Stimulated activated naive CD8-positive, alpha-beta T cell treated with anti-CD3 and anti-CD28 coated beads, Interleukin-15, Interleukin-2, amounts not matched to agents 100 ng/mL and 50 ng/mL, for 24 hours (primary cell): Measurements from ENCODE around the gene SH2D1A.
"Not testable (repeated sequence)": the region's sequence is repeated elsewhere in the genome, so short reads cannot be mapped to it uniquely, and the experiment has no call there.

Experiments used
- H3K27ac Mint-ChIP-seq: one replicate; pipeline ENCODE4 v1.8.0; 2021; ENCODE audit warnings: mild to moderate bottlenecking, mixed read lengths
- H3K27me3 Mint-ChIP-seq: one replicate; pipeline ENCODE4 v1.8.0; 2021; ENCODE audit warnings: mixed read lengths
- H3K36me3 Mint-ChIP-seq: one replicate; pipeline ENCODE4 v1.8.0; 2021; ENCODE audit warnings: low read depth, mixed read lengths
- H3K4me1 Mint-ChIP-seq: one replicate; pipeline ENCODE4 v1.8.0; 2021; ENCODE audit warnings: low read depth, mixed read lengths
- H3K4me3 Mint-ChIP-seq: one replicate; pipeline ENCODE4 v1.8.0; 2021; ENCODE audit warnings: mild to moderate bottlenecking, mixed read lengths
- H3K9me3 Mint-ChIP-seq: one replicate; pipeline ENCODE4 v1.8.0; 2021; ENCODE audit warnings: mixed read lengths

Gene SH2D1A

DNA sequence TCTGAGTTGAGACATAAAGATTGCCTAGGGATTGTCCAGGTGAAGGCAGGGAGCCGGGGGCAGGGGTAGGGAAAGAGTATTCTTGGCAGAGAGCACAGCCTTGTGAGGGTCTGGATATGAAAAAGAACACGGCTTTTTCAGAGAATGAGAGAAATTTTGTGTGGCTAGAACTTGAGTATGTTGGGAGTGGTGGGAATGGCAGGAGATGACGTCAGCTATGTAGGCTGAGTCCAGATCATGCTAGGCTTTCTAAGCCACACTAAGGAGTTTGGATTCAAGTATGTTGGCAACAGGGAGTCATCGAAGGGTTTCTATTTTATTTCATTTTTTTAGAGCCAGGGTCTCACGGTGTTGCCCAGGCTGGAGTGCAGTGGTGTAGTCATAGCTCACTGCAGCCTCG, 40.0 kb downstream of the SH2D1A start:
- Mint-ChIP-seq H3K36me3 (peaks cover 14% of the 10 kb centered on the region), H3K4me3 (no peak overlapping the region), H3K27ac (no peak overlapping the region), H3K27me3 (no peaks in the 10 kb centered on the region), H3K4me1 (peaks cover 12% of the 10 kb centered on the region), H3K9me3 (no peaks in the 10 kb centered on the region)

DNA sequence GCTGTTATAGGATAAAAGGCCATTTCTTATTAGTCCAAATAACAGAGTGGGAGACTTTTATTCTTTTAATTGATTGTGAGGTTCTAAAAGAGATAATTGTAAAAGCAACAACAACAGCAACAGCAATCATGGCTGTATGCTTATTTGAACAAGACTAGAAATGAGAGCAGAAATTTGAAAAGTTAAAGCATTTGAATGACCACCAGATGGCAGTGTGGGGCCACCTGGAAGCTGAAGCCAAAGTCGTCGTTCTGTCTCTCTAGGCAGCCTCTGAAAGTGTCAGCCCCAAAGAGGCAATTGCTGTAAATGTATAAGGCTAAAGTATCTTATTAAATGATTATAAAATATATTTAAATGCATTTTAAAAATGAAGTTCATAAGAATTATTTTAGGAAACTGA, 42.2 kb downstream of the SH2D1A start:
- H3K4me1 Mint-ChIP-seq = peaks cover 13% of the 10 kb centered on the region
- no peaks in the 10 kb centered on the region for H3K27me3 Mint-ChIP-seq
- H3K36me3 Mint-ChIP-seq = peaks cover 10% of the 10 kb centered on the region
- no peak overlapping the region for H3K4me3 Mint-ChIP-seq
- no peaks in the 10 kb centered on the region for H3K9me3 Mint-ChIP-seq
- H3K27ac Mint-ChIP-seq = no peak overlapping the region

DNA sequence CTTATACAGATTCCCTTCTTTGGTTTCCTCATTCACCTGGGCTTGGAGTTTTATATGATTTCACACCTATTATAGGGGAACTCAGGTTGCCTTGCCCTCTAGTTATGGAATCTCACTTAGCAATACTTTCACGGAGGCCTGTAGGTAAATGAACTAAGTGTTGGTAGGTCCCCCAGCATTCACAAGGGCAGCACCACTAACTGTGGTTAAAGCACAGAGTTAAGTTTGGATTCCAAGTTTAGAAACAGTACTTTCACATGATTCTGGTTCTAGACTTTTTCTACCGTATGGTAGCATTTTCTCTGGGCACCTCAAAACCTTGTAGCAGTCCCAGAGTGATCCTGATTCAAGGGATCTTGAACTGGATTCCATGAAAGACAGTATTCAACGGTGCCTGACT, 46.4 kb downstream of the SH2D1A start:
- no peak overlapping the region for H3K27ac Mint-ChIP-seq
- H3K9me3 Mint-ChIP-seq = no peaks in the 10 kb centered on the region
- H3K4me1 Mint-ChIP-seq = peaks cover 40% of the 10 kb centered on the region
- H3K27me3 Mint-ChIP-seq = no peaks in the 10 kb centered on the region
- H3K36me3 Mint-ChIP-seq = no peaks in the 10 kb centered on the region
- no peak overlapping the region for H3K4me3 Mint-ChIP-seq

DNA sequence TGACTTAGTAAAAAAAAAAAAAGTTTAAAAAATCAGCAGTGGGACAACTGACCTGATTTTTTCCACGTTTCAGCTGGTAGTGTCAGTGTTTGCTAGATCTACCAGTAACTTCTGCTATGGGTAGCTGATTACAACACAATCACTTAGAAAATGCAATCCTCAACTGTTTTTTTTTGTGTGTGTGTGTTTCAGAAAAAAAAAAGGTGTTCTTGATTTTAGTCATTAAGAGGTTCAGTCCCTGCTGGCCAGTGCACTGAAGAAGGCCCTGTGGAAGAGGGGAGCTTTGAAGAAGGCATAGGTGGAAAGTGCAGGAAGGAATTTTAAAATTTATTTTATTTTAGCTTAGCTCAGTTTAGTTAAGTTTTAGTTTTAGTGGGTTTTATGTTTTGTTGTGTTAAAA, 46.9 kb downstream of the SH2D1A start:
- Mint-ChIP-seq H3K36me3 (no peaks in the 10 kb centered on the region), H3K27ac (peak overlapping the region; percentile 58), H3K27me3 (no peaks in the 10 kb centered on the region), H3K4me3 (no peak overlapping the region), H3K4me1 (peaks cover 37% of the 10 kb centered on the region), H3K9me3 (no peaks in the 10 kb centered on the region)

DNA sequence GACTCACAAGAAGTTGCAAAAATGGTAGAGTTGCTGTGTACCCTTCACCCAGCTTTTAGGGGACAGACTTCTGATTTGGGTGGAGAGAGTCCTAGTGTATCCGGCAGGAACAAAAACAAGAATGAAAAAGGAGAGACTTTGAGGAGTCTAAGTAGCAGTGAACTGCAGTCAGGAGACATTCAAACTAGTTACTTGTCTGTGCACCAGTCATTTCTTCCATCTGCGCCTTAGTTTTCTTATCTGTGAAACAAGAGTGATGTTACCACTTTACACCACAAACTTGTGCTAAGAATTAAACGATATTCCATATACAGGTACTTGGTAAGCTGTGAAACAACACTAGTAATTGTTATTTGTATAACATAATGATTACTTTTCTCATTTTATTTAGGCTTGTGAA, 47.3 kb downstream of the SH2D1A start:
- Mint-ChIP-seq H3K9me3 (no peaks in the 10 kb centered on the region), H3K4me1 (peaks cover 36% of the 10 kb centered on the region), H3K27ac (peak overlapping the region; percentile 58), H3K36me3 (no peaks in the 10 kb centered on the region), H3K4me3 (no peak overlapping the region), H3K27me3 (no peaks in the 10 kb centered on the region)

DNA sequence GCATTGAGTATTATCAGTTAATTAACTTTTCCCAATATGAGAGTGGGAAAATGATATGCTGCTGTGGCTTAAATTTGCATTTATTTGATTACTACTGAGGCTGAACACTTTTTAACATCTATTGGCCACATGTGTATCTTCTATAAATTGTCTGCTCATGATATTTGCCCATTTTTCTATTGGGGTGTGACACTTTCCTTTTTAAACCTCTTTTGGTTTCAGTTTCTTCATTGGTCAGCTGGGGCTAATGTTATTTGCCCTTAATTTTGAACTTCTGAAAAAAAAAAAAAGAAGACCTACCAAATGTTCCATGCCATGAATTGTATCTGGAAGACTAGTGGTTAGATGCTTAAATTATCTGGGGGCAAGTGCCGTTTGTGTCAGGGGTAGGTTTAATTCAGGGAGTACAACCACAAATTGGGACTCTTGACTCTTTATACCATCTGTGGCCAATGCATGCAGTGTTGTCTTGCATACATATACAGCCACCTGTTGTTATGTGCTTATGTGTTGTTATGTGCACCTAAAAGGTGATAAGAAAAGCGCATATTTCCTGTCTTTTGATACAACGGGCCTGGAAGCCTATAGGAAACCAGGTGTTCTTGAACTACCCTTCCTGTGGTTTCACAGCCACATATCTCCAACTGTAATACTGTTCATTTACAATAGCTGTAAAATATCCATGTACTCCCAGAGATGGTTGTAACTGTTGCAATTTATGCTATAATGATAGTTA, 49.0 kb downstream of the SH2D1A start:
- Mint-ChIP-seq H3K27ac (no peak overlapping the region), H3K4me1 (peaks cover 36% of the 10 kb centered on the region), H3K36me3 (no peaks in the 10 kb centered on the region), H3K27me3 (no peaks in the 10 kb centered on the region), H3K9me3 (no peaks in the 10 kb centered on the region), H3K4me3 (peak overlapping the region; percentile 2)

DNA sequence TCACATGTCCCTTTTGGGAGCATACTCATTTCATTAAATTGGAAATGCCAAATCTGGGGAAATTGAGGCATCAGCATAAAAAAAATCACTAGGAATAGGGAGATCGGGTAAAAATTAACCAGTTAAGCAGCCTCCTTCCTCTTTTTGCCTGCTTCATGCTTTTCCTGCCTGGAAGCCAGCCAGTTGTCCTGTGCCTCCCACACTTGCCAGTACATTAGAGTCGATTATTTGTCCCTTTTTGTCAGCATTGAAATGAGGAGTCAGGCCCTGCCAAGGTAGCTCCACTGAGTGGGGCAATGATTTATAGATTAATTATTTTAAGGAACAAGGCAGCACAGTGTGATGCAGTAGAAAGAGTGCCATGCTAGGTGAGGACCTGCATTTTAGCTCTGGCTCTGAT, 55.3 kb downstream of the SH2D1A start:
- Mint-ChIP-seq H3K27me3 (no peaks in the 10 kb centered on the region), H3K27ac (no peak overlapping the region), H3K4me3 (no peak overlapping the region), H3K9me3 (no peaks in the 10 kb centered on the region), H3K36me3 (no peaks in the 10 kb centered on the region), H3K4me1 (peaks cover 25% of the 10 kb centered on the region)

DNA sequence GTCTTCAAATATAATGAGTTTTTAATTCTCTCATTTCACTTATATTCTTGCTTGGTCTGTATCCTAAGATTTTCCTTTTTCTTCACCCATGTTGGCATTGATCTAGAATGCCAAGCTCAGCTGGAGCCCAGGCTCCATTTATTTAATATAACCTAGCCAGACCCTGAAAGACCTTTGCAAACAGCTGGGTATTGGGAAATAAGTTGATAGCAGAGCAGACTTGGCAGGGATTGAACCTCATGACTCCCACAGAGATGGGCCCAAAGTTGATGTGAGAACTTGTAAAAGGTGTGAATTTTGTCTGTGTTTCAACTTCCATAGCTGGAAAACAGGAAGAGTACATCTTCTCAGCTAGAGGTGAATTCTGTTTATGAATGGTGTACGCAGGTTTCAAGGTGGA, 59.5 kb downstream of the SH2D1A start:
- Mint-ChIP-seq H3K4me3 (no peak overlapping the region), H3K4me1 (peaks cover 19% of the 10 kb centered on the region), H3K27me3 (no peaks in the 10 kb centered on the region), H3K9me3 (no peaks in the 10 kb centered on the region), H3K27ac (no peak overlapping the region), H3K36me3 (no peaks in the 10 kb centered on the region)

DNA sequence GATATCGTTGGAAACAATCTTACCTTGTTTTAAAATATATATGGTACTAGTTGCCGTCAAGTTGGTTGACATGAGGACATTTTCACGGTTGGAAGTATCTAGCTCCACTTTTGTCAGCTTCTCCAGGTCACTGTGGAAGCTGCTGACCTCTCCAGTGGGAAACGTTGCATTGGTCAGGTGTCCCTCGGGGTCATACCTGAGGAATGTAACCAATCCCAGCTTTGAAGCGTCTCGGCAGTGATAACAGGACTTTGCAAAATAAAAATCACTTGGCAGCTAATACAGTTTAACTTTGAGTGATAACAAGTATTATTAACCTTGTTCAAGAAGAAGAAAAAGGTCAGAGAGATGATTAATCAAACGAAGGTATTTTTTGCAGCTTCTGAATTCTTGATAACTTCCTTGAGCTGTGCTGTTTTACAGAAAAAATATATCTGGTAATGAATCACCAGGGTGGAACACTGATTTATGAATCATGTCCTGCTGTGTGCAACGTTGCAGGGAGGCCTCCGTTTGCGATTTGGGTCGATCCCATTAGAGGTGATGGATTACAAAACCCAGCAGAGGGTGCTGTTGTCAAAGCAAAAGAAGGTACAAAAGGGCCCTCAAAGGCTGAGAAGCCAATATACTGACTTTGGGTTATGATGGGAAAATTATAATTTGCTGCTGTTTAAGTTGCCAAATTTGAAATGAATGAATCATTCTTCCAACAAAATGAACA, 60.1 kb downstream of the SH2D1A start:
- no peak overlapping the region for H3K27ac Mint-ChIP-seq
- H3K36me3 Mint-ChIP-seq = no peaks in the 10 kb centered on the region
- H3K9me3 Mint-ChIP-seq = no peaks in the 10 kb centered on the region
- no peaks in the 10 kb centered on the region for H3K27me3 Mint-ChIP-seq
- no peak overlapping the region for H3K4me3 Mint-ChIP-seq
- H3K4me1 Mint-ChIP-seq = peaks cover 16% of the 10 kb centered on the region

DNA sequence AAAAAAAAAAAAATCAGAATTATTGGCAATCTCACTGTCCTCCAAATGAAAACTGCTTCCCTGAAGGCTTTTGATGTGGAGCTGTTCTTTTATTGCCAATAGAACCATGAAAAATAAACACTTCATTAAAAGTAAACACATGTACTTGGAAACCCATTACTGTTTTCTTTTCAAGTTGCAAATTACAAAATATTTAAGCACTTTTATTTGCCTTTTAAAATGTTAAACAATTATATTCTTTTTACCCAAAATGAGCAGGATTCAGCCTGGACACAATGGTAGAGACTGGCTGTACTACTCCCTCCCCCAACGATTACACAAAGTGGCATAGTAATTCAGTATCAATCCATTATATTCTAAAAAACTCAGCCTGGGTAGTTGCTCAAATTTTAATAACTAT, 60.9 kb downstream of the SH2D1A start:
- Mint-ChIP-seq H3K4me1 (peaks cover 15% of the 10 kb centered on the region), H3K9me3 (no peaks in the 10 kb centered on the region), H3K27ac (no peak overlapping the region), H3K36me3 (no peaks in the 10 kb centered on the region), H3K27me3 (no peaks in the 10 kb centered on the region), H3K4me3 (no peak overlapping the region)

DNA sequence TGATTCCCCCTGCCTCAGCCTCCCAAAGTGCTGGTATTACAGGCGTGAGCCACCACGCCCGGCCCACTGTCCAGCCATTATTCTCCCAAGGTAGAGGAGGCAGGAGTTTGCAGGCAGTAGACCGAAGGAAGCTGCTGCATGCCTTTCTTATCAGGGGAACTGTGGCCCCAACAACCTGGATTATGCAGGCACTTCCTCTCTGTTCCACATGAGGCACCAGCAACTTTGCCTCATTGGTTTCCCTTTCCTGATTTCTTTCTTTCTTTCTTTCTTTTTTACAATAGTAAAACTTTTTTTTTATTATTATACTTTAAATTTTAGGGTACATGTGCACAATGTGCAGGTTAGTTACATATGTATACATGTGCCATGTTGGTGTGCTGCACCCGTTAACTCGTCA, 62.0 kb downstream of the SH2D1A start:
- H3K4me1 Mint-ChIP-seq = peaks cover 15% of the 10 kb centered on the region
- H3K27ac Mint-ChIP-seq, H3K27me3 Mint-ChIP-seq, H3K4me3 Mint-ChIP-seq, H3K36me3 Mint-ChIP-seq, H3K9me3 Mint-ChIP-seq: not testable (repeated sequence)

DNA sequence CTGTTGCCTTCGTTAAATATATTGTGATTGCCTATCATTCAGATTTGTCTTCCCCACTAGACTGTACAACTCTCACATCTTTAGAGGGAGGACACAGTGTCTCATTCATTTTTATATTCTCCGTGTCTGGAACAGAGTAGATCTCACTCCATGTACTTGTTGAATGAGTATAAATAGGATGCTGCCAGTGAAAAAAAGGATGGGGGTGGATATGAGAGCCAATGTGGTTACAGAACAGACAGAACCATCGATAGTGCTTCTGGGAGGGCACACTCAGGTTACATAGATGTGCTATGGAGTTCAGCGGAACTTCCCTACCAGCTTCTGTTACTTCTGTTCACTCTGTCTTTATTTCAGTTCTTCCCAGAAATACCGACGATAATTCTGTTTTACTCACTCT, 66.9 kb downstream of the SH2D1A start:
- Mint-ChIP-seq H3K4me3 (no peak overlapping the region), H3K4me1 (no peaks in the 10 kb centered on the region), H3K27ac (no peak overlapping the region), H3K9me3 (no peaks in the 10 kb centered on the region), H3K36me3 (peaks cover 3% of the 10 kb centered on the region), H3K27me3 (no peaks in the 10 kb centered on the region)

DNA sequence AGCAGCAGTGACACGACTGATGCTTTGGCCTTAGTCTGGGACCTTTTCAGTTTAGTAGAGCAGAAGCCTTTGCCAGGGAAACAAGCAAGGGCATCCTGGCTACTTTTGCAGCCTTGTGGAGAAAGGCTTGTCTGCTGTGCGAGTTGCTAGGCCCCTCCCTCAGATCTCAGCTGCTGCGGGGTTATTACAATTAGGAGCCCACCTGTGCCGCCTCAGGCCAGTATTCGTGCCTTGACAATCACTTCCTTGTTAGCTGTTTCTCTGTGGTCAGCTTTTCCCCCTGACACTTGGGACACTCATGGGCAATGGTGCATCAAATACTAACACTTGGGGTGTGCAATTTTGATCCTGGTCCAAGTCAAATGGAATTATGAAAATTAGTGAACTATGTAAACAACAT, 67.9 kb downstream of the SH2D1A start:
- Mint-ChIP-seq H3K27me3 (no peaks in the 10 kb centered on the region), H3K27ac (no peak overlapping the region), H3K4me1 (no peaks in the 10 kb centered on the region), H3K4me3 (no peak overlapping the region), H3K36me3 (peaks cover 3% of the 10 kb centered on the region), H3K9me3 (no peaks in the 10 kb centered on the region)

DNA sequence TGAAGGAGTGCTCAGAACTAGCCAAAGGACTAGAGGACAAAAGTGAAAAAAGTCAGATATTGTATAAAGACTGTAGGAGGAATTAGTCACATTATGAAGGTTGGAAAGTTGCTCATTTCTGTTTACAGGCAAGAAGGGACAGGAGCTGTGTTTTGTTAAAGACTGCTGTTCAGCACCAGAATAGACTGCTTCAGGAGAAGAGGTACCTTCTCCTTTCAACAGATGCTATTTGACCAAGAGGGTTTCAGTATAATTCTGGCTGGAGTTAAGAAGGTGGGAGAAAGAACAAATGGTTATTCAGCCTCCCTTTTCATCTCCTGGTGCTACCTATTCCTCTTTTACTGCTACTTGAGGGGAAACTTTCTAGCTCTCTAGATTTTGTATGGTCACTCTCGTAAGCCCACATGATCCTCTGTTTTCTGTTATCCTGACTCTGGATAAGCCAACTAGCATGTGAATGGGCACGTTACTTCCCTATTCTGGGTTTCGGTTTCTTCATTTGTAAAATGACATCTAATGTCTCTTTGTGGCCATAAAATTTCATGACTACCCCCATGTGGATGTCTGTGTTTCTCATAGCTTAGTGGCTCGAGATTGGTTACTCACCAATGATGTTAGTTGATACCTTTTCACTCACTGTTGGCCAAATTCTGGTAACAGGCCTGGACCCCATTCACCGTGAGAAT, 68.9 kb downstream of the SH2D1A start:
- Mint-ChIP-seq H3K27ac (no peak overlapping the region), H3K27me3 (no peaks in the 10 kb centered on the region), H3K36me3 (peaks cover 3% of the 10 kb centered on the region), H3K4me3 (no peak overlapping the region), H3K9me3 (no peaks in the 10 kb centered on the region), H3K4me1 (no peaks in the 10 kb centered on the region)

DNA sequence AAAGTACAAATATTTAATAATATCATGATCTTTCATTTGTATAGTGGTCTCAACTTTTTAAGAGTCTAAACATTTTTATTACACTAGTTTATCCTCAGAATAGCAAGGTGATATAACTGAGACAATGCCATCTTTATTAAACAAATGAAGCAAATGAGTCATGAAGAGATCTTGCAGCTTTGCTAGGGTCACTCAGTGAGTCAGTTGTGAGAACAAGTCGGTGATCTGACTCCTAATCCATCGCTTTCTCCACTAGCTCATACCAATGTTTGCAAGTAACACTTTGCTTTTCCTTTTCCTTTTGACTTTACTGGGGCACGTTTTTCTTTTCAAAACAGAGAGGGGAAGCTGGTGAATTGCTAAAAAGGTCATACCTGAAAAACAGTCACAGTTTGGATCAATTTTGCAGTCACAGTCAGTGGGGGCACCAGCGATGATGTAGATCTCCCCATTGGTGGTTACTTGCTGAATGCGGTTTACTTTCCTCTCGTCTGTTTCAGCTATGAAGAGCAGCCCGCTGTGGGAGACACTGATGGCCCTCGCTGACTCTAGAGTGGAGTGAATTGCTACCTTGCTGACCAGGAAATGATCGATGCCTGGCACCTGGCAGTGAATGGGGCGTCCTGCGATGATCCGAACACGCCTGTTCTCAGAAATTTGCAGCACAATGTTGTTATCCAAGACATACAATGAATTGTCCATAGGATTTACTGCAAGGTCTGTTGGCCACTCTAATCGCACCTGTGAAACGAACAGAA, 75.7 kb downstream of the SH2D1A start:
- H3K27ac Mint-ChIP-seq = no peak overlapping the region
- no peaks in the 10 kb centered on the region for H3K9me3 Mint-ChIP-seq
- H3K36me3 Mint-ChIP-seq = peaks cover 3% of the 10 kb centered on the region
- H3K27me3 Mint-ChIP-seq = no peaks in the 10 kb centered on the region
- H3K4me3 Mint-ChIP-seq = no peak overlapping the region
- H3K4me1 Mint-ChIP-seq = peaks cover 6% of the 10 kb centered on the region
